ENCODE results near the gene TMEM134. TPM values are rescaled to one million over a fixed set of nuclear protein-coding genes. Genes with fewer than 3 reads are reported as not detected.
A peak's percentile ranks its signal among the peaks of the same experiment; 100 is the strongest.

TMEM134 gene
- total and polyA plus RNA-seq, 9 of the 15 experiments (the other 6 are each of a cell fraction or from before 2014, with no cell fraction given): 0.63 to 48.4 (median 10.7) TPM

- no peak for TF ChIP-seq TCF15 (CRISPR knock-in tag; IDR thresholded peaks at IDR 0.05)
- TF ChIP-seq ZZZ3 (IDR thresholded peaks at IDR 0.05): no peak
- no peak for TF ChIP-seq NFATC3 (IDR thresholded peaks at IDR 0.05)
- TF ChIP-seq ZNF444 (CRISPR knock-in tag; IDR thresholded peaks at IDR 0.05): no peak
- TF ChIP-seq EP300 (IDR thresholded peaks at IDR 0.05; ENCODE audit: low read length): no peak
- TF ChIP-seq SMAD4 (CRISPR knock-in tag; conservative IDR thresholded peaks at IDR 0.05): peak; percentile 66; the same call in 1 of the 2 replicates
- TF ChIP-seq ZNF639 (CRISPR knock-in tag; conservative IDR thresholded peaks at IDR 0.05 in 1 of 2, IDR thresholded peaks at IDR 0.05 in 1 of 2): 0 out of 4 replicates have a peak, but pooled peaks of 1 of the 2 experiments have one; percentile 29
- TF ChIP-seq RBM39 (optimal IDR thresholded peaks at IDR 0.05; ENCODE audit: low read depth, low read length): no peak
- no peak for TF ChIP-seq ZMIZ1 (IDR thresholded peaks at IDR 0.05; ENCODE audit: low read depth in 2 of 2, low read length in 2 of 2)
- no peak for TF ChIP-seq ZNF644 (tag; IDR thresholded peaks at IDR 0.05; ENCODE audit: low read depth)
- TF ChIP-seq ZNF511 (CRISPR knock-in tag; IDR thresholded peaks at IDR 0.05): no peak
- no peak for TF ChIP-seq POU5F1 (IDR thresholded peaks at IDR 0.05; ENCODE audit: borderline replicate concordance, low read depth, low read length, partially characterized antibody)
- no peak for TF ChIP-seq GATAD2A (IDR thresholded peaks at IDR 0.05)
- no peak for TF ChIP-seq ZNF3 (CRISPR knock-in tag; IDR thresholded peaks at IDR 0.05)
- TF ChIP-seq ARID2 (IDR thresholded peaks at IDR 0.05): no peak
Measured at GRCh38 chr11:67420646-67421429, 48.2 kb downstream of the TMEM134 start (continued).

All from K562 (cell line).